Fibroblast of mammary gland (primary cell): Measurements from ENCODE around the gene UNC5B.

ENCODE experiments used
- DNase-seq: peaks from one replicate; pipeline ENCODE4 v3.0.0-alpha.2; 2010; ENCODE audit warnings: low read depth
- H3K4me3 ChIP-seq: 2 replicates; pipeline ENCODE4 v1.5.1; 2011; ENCODE audit warnings: low read depth, mild to moderate bottlenecking, low read length, moderate library complexity; ENCODE audit not compliant: control insufficient read depth
- CTCF ChIP-seq: conservative IDR thresholded peaks from 2 replicates; pipeline ENCODE4 v1.5.1; 2011; ENCODE audit warnings: low read depth, low read length, inconsistent platforms; ENCODE audit not compliant: control insufficient read depth, insufficient read depth

UNC5B gene

GRCh38 chr10:71316056-71316785 is 103.9 kb downstream of the UNC5B start:
- no peak overlapping the region for H3K4me3 ChIP-seq
- no peak for TF ChIP-seq CTCF
- DNase-seq: no peak

GRCh38 chr10:71316786-71317160 is 104.4 kb downstream of the UNC5B start:
- TF ChIP-seq CTCF: no peak
- H3K4me3 ChIP-seq: no peak overlapping the region
- no peak for DNase-seq

- H3K4me3 ChIP-seq: no peak overlapping the region
- DNase-seq: no peak
- TF ChIP-seq CTCF: no peak
These were observed 105.4 kb downstream of the UNC5B start for GRCh38 chr10:71317739-71318138.

- TF ChIP-seq CTCF: peak; percentile 60
- H3K4me3 ChIP-seq: peak within 1 kb of the TSS; percentile 66
- peak; percentile 63 for DNase-seq
These were observed 106.9 kb downstream of the UNC5B start, which contains the start of gene SLC29A3 for GRCh38 chr10:71319042-71319799. Gene SLC29A3 (plus strand): TSS chr10:71319259. CDS start chr10:71319310, 51 bp downstream.

GRCh38 chr10:71319800-71320392 is 107.5 kb downstream of the UNC5B start:
- TF ChIP-seq CTCF: no peak

GRCh38 chr10:71320592-71320991 is 108.2 kb downstream of the UNC5B start:
- H3K4me3 ChIP-seq: no peak overlapping the region
- DNase-seq: no peak
- no peak for TF ChIP-seq CTCF

More at GRCh38 chr10:71319800-71320392, 107.5 kb downstream of the UNC5B start:
- no peak for DNase-seq
- peak overlapping the region; percentile 66 for H3K4me3 ChIP-seq
